Fibroblast of skin of back (primary cell): Measurements from ENCODE around the gene PPIE.
"Not testable (repeated sequence)": the region's sequence is repeated elsewhere in the genome, so short reads cannot be mapped to it uniquely, and the experiment has no call there.

Experiments used
- DNase-seq: peaks from one replicate; pipeline ENCODE4 v3.0.0-alpha.2; 2013

PPIE gene

GRCh38 chr1:39777896-39778295 is 39.2 kb downstream of the PPIE start:
- not testable (repeated sequence) for DNase-seq

- not testable (repeated sequence) for DNase-seq
Observed at GRCh38 chr1:39778463-39779099, 39.9 kb downstream of the PPIE start.

- DNase-seq, result no peak
Observed at GRCh38 chr1:39779137-39779536, 40.5 kb downstream of the PPIE start.

GRCh38 chr1:39779821-39780220 is 41.1 kb downstream of the PPIE start:
- DNase-seq, result no peak

GRCh38 chr1:39781349-39781715 is 42.6 kb downstream of the PPIE start:
- DNase-seq, result no peak

GRCh38 chr1:39782103-39782502 is 43.4 kb downstream of the PPIE start:
- no peak for DNase-seq

GRCh38 chr1:39782685-39783084 is 44.0 kb downstream of the PPIE start:
- DNase-seq, result not testable (repeated sequence)

GRCh38 chr1:39786303-39787107 is 47.8 kb downstream of the PPIE start:
- peak; percentile 26 for DNase-seq

- not testable (repeated sequence) for DNase-seq
Observed at GRCh38 chr1:39787108-39787375, 48.4 kb downstream of the PPIE start.

GRCh38 chr1:39787468-39787867 is 48.8 kb downstream of the PPIE start:
- no peak for DNase-seq

GRCh38 chr1:39787964-39788363 is 49.3 kb downstream of the PPIE start:
- not testable (repeated sequence) for DNase-seq

- DNase-seq, result no peak
Observed at GRCh38 chr1:39788426-39788757, 49.7 kb downstream of the PPIE start.

GRCh38 chr1:39788758-39789570 is 50.3 kb downstream of the PPIE start, which contains the start of gene BMP8B:
BMP8B (minus strand) TSS chr1:39788865; CDS start chr1:39788485, 380 bp downstream.
- no peak for DNase-seq

GRCh38 chr1:39789571-39790110 is 51.0 kb downstream of the PPIE start:
- no peak for DNase-seq

GRCh38 chr1:39791838-39792237 is 53.2 kb downstream of the PPIE start:
- no peak for DNase-seq

GRCh38 chr1:39795651-39796050 is 57.0 kb downstream of the PPIE start:
- DNase-seq, result no peak

- DNase-seq, result peak; percentile 80
Observed at GRCh38 chr1:39798859-39799769, 60.4 kb downstream of the PPIE start.

GRCh38 chr1:39799770-39800470 is 61.2 kb downstream of the PPIE start:
- DNase-seq, result peak; percentile 92

- DNase-seq, result no peak
Observed at GRCh38 chr1:39800471-39800835, 61.8 kb downstream of the PPIE start.

- no peak for DNase-seq
Observed at GRCh38 chr1:39802496-39803260, 64.0 kb downstream of the PPIE start.

- no peak for DNase-seq
Observed at GRCh38 chr1:39805385-39805784, 66.7 kb downstream of the PPIE start.
